K562 (cell line): ENCODE data around the gene MMEL1. TPM values are rescaled to one million over a fixed set of nuclear protein-coding genes. Genes with fewer than 3 reads are reported as not detected.

Experiments
- HDAC6 ChIP-seq: IDR thresholded peaks from 2 replicates; pipeline ENCODE4 v1.6.1; 2012; ENCODE audit warnings: low read depth, mild to moderate bottlenecking, control low read depth, inconsistent platforms, low read length, moderate library complexity
- MEF2D ChIP-seq: conservative IDR thresholded peaks from 2 replicates; pipeline ENCODE4 v1.6.1; 2016; ENCODE audit warnings: low read depth, missing genetic modification characterization, missing compliant biosample characterization
- MGA ChIP-seq: fragments of 450-650 bp; IDR thresholded peaks from 2 replicates; pipeline ENCODE4 v1.6.1; 2016; ENCODE audit warnings: mild to moderate bottlenecking, moderate library complexity
- ZFP30 ChIP-seq: fragments of 250-450 bp; sonication (Bioruptor Pico); IDR thresholded peaks from 2 replicates; pipeline ENCODE4 v1.8.0; 2022; ENCODE audit warnings: moderate library complexity, mild to moderate bottlenecking, inconsistent platforms, borderline replicate concordance
- ZNF124 ChIP-seq: sonication (generic); formaldehyde crosslinking; IDR thresholded peaks from 2 replicates; pipeline ENCODE4 v1.8.1; 2022; ENCODE audit warnings: missing genetic modification reagents
- ZNF431 ChIP-seq: sonication (generic); formaldehyde crosslinking; IDR thresholded peaks from 2 replicates; pipeline ENCODE4 v1.8.0; 2022; ENCODE audit warnings: mild to moderate bottlenecking, missing genetic modification reagents
- polyA plus RNA-seq, 8 experiments: library from polyadenylated mRNA; depleted of rRNA in 4 of 8; stranded (reverse) in 5 of 8; unstranded in 3 of 8; fragments of >200 nt; fragmentation: Nextera tagmentation in 2 of 8; fragmentation: Illumina TruSeq in 1 of 8; extraction: Ambion mirVana in 2 of 8; extraction: Trizol in 1 of 8; gene quantifications; 2 replicates each; pipeline versions ENCODE4 v1.2.1 to v1.2.3, GENCODE V29; 2011 to 2014; ENCODE audit warnings: inconsistent platforms in 1 of 8, missing spikeins in 1 of 8
- total RNA-seq, 7 experiments: library from RNA; depleted of rRNA in 6 of 7; stranded (reverse); fragments of >200 nt in 6 of 7; fragmentation: Illumina TruSeq in 2 of 7; extraction: Trizol in 2 of 7; gene quantifications; 2 replicates each; pipeline versions ENCODE4 v1.2.1 to v1.2.3, GENCODE V29; 2011 to 2021; ENCODE audit warnings: low replicate concordance in 1 of 7
- TF ChIP-seq, protein P1 (sequence below), 2 experiments: fragments of 450-650 bp in 1 of 2; sonication (generic) in 1 of 2; formaldehyde crosslinking in 1 of 2; IDR thresholded peaks; 2 replicates each; pipeline versions ENCODE4 v1.7.1 to v1.9.0; 2016 to 2022; ENCODE audit warnings: inconsistent platforms in 1 of 2, mild to moderate bottlenecking in 1 of 2, missing genetic modification reagents in 1 of 2

MMEL1 gene
- total and polyA plus RNA-seq, 9 of the 15 experiments (the other 6 are each of a cell fraction or from before 2014, with no cell fraction given), result not detected

DNA sequence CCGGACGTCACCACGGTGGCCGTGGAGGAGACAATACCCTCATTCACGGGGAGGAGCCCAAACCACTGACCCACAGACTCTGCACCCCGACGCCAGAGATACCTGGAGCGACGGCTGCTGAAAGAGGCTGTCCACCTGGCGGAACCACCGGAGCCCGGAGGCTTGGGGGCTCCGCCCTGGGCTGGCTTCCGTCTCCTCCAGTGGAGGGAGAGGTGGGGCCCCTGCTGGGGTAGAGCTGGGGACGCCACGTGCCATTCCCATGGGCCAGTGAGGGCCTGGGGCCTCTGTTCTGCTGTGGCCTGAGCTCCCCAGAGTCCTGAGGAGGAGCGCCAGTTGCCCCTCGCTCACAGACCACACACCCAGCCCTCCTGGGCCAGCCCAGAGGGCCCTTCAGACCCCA, 69.6 kb downstream of the MMEL1 start (continued):
- TF ChIP-seq MGA (peak; percentile 27; the same call in 1 of the 2 replicates), MEF2D (tag) (no peak), HDAC6 (no peak), ZFP30 (no peak), ZNF124 (CRISPR knock-in tag) (no peak), ZNF431 (CRISPR knock-in tag) (no peak)
- TF ChIP-seq, protein P1, sequence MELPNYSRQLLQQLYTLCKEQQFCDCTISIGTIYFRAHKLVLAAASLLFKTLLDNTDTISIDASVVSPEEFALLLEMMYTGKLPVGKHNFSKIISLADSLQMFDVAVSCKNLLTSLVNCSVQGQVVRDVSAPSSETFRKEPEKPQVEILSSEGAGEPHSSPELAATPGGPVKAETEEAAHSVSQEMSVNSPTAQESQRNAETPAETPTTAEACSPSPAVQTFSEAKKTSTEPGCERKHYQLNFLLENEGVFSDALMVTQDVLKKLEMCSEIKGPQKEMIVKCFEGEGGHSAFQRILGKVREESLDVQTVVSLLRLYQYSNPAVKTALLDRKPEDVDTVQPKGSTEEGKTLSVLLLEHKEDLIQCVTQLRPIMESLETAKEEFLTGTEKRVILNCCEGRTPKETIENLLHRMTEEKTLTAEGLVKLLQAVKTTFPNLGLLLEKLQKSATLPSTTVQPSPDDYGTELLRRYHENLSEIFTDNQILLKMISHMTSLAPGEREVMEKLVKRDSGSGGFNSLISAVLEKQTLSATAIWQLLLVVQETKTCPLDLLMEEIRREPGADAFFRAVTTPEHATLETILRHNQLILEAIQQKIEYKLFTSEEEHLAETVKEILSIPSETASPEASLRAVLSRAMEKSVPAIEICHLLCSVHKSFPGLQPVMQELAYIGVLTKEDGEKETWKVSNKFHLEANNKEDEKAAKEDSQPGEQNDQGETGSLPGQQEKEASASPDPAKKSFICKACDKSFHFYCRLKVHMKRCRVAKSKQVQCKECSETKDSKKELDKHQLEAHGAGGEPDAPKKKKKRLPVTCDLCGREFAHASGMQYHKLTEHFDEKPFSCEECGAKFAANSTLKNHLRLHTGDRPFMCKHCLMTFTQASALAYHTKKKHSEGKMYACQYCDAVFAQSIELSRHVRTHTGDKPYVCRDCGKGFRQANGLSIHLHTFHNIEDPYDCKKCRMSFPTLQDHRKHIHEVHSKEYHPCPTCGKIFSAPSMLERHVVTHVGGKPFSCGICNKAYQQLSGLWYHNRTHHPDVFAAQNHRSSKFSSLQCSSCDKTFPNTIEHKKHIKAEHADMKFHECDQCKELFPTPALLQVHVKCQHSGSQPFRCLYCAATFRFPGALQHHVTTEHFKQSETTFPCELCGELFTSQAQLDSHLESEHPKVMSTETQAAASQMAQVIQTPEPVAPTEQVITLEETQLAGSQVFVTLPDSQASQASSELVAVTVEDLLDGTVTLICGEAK (IDR thresholded peaks at IDR 0.05), result no peak
- TF ChIP-seq, protein P1 (CRISPR knock-in tag; IDR thresholded peaks at IDR 0.05), result no peak
